GM23248 (cell line): ENCODE measurements around the gene LSM11. TPM values are rescaled to one million over a fixed set of nuclear protein-coding genes. Genes with fewer than 3 reads are reported as not detected.

ENCODE experiments used
- DNase-seq: peaks from one replicate; pipeline ENCODE4 v3.0.0-alpha.2; 2015
- H2AFZ ChIP-seq: fragments of 200-600 bp; sonication (generic); 2 replicates; pipeline ENCODE4 v1.6.1; 2016; ENCODE audit warnings: antibody characterized with exemption
- H3F3A ChIP-seq: fragments of 200-600 bp; sonication (generic); 2 replicates; pipeline ENCODE4 v1.6.1; 2016; ENCODE audit warnings: mild to moderate bottlenecking, antibody characterized with exemption, mixed run types; ENCODE audit not compliant: insufficient read depth
- H3K27ac ChIP-seq: fragments of 200-600 bp; sonication (generic); 2 replicates; pipeline ENCODE4 v1.5.1; 2016; ENCODE audit warnings: mild to moderate bottlenecking
- H3K27me3 ChIP-seq: fragments of 200-600 bp; sonication (generic); replicated peaks from 2 replicates; pipeline ENCODE4 v1.6.1; 2016; ENCODE audit warnings: mild to moderate bottlenecking; ENCODE audit not compliant: insufficient read depth
- H3K36me3 ChIP-seq: fragments of 200-600 bp; sonication (generic); 2 replicates; pipeline ENCODE4 v1.6.1; 2016; ENCODE audit warnings: low read depth, mild to moderate bottlenecking
- H3K4me1 ChIP-seq: fragments of 200-600 bp; sonication (generic); 2 replicates; pipeline ENCODE4 v1.6.1; 2016; ENCODE audit warnings: mild to moderate bottlenecking; ENCODE audit not compliant: insufficient read depth
- H3K4me2 ChIP-seq: fragments of 200-600 bp; sonication (generic); one replicate; pipeline ENCODE4 v1.6.1; 2016; ENCODE audit warnings: mild to moderate bottlenecking; ENCODE audit not compliant: unreplicated experiment
- H3K4me3 ChIP-seq: fragments of 200-600 bp; sonication (generic); 2 replicates; pipeline ENCODE4 v1.5.1; 2016; ENCODE audit warnings: mild to moderate bottlenecking
- H3K79me2 ChIP-seq: fragments of 200-600 bp; sonication (generic); 2 replicates; pipeline ENCODE4 v1.6.1; 2016; ENCODE audit warnings: mild to moderate bottlenecking; ENCODE audit not compliant: insufficient read depth
- H3K9ac ChIP-seq: fragments of 200-600 bp; sonication (generic); 2 replicates; pipeline ENCODE4 v1.6.1; 2016; ENCODE audit warnings: mild to moderate bottlenecking
- H3K9me2 ChIP-seq: fragments of 200-600 bp; sonication (generic); 2 replicates; pipeline ENCODE4 v1.6.1; 2016; ENCODE audit warnings: mixed run types, mild to moderate bottlenecking, moderate library complexity; ENCODE audit not compliant: insufficient read depth
- H3K9me3 ChIP-seq: fragments of 200-600 bp; sonication (generic); one replicate; pipeline ENCODE4 v1.6.1; 2017; ENCODE audit warnings: low read depth
- H4K20me1 ChIP-seq: fragments of 200-600 bp; sonication (generic); 2 replicates; pipeline ENCODE4 v1.6.0; 2016; ENCODE audit not compliant: insufficient read depth
- EZH2 ChIP-seq: fragments of 200-600 bp; sonication (generic); IDR thresholded peaks from 2 replicates; pipeline ENCODE4 v1.6.1; 2018; ENCODE audit warnings: antibody characterized with exemption, mild to moderate bottlenecking; ENCODE audit not compliant: insufficient read depth, poor library complexity, severe bottlenecking
- EZH2phosphoT487 ChIP-seq: fragments of 200-600 bp; sonication (generic); IDR thresholded peaks from 2 replicates; pipeline ENCODE4 v1.6.1; 2018; ENCODE audit warnings: antibody characterized with exemption, moderate library complexity, mild to moderate bottlenecking, low read depth; ENCODE audit not compliant: insufficient read depth
- WGBS, 2 experiments: methylation state at CpG; one replicate each; pipeline ENCODE4 v1.1.6; 2015 to 2017; ENCODE audit warnings: low lambda C conversion rate in 2 of 2, low coverage in 1 of 2; ENCODE audit errors: missing lambda C conversion rate in 2 of 2; 5-methylcytosine and 5-hydroxymethylcytosine counted together
- in situ Hi-C: fragments of 300-500 bp; cut with MboI; formaldehyde crosslinking; loops from 2 replicates; pipeline ENCODE4 v1.15.0; 2020
- polyA plus RNA-seq: library from polyadenylated mRNA; unstranded; fragments of >200 nt; fragmentation: Nextera tagmentation; extraction: Ambion mirVana; gene quantifications from 2 replicates; pipeline ENCODE4 v1.2.1, GENCODE V29; 2016
- total RNA-seq: library from RNA; depleted of rRNA; stranded (reverse); fragments of >200 nt; shearing (Covaris generic); gene quantifications from 2 replicates; pipeline ENCODE4 v1.2.3, GENCODE V29; 2014

The LSM11 gene
- total and polyA plus RNA-seq, 2 experiments from 2014 or later: 0.79 to 4.0 TPM

GRCh38 chr5:157745041-157745456 is 1.5 kb downstream of the LSM11 start:
- Histone ChIP-seq H3K27me3 (no peaks in the 10 kb centered on the region), H3K4me3 (peak overlapping the region; percentile 85), H3K36me3 (no peaks in the 10 kb centered on the region), H3K79me2 (no peaks in the 10 kb centered on the region), H4K20me1 (no peaks in the 10 kb centered on the region), H3K9ac (0 out of 2 replicates have a peak overlapping the region, but pooled peaks have one; percentile 81), H3K4me2 (peak overlapping the region; percentile 92), H3K9me2 (no peaks in the 10 kb centered on the region), H3K27ac (no peak overlapping the region), H3K4me1 (peaks cover 6% of the 10 kb centered on the region), H3K9me3 (no peaks in the 10 kb centered on the region), H2AFZ (peak overlapping the region; percentile 99; the same call in 1 of the 2 replicates), H3F3A (peaks cover 9% of the 10 kb centered on the region)
- DNase-seq: no peak
- TF ChIP-seq EZH2phosphoT487: no peak
- TF ChIP-seq EZH2: no peak
- in situ Hi-C loops: loop anchor here (25.0 kb wide), 1 partner anchor 408 kb away; a partner anchor contains a TSS
- WGBS, 2 experiments: 89 to 90% methylated on average over 4 of the region's 4 CpGs

- H3K27me3 ChIP-seq: no peaks in the 10 kb centered on the region
- no peaks in the 10 kb centered on the region for H3K9me2 ChIP-seq
- TF ChIP-seq EZH2phosphoT487: no peak
- TF ChIP-seq EZH2: no peak
- no peak overlapping the region for H3K9ac ChIP-seq
- 90 to 92% methylated on average over 6 of the region's 6 CpGs for WGBS, 2 experiments
- peaks cover 10% of the 10 kb centered on the region for H3K4me1 ChIP-seq
- H3K9me3 ChIP-seq: no peaks in the 10 kb centered on the region
- no peaks in the 10 kb centered on the region for H4K20me1 ChIP-seq
- H3K4me2 ChIP-seq: no peak overlapping the region
- H3K27ac ChIP-seq: no peak overlapping the region
- peaks cover 9% of the 10 kb centered on the region for H3F3A ChIP-seq
- H3K36me3 ChIP-seq: no peaks in the 10 kb centered on the region
- H3K79me2 ChIP-seq: no peaks in the 10 kb centered on the region
- H3K4me3 ChIP-seq: no peak overlapping the region
- in situ Hi-C loops: loop anchor here (25.0 kb wide), 1 partner anchor 410 kb away; a partner anchor contains a TSS
- H2AFZ ChIP-seq: no peak overlapping the region
- no peak for DNase-seq
These were observed 3.7 kb downstream of the LSM11 start for GRCh38 chr5:157747173-157747740.

GRCh38 chr5:157747766-157748700 is 4.5 kb downstream of the LSM11 start:
- TF ChIP-seq EZH2 (no peak), EZH2phosphoT487 (no peak)
- Histone ChIP-seq H4K20me1 (no peaks in the 10 kb centered on the region), H3K4me2 (peak overlapping the region; percentile 3), H3K4me1 (peaks cover 10% of the 10 kb centered on the region), H3F3A (peaks cover 9% of the 10 kb centered on the region), H3K27me3 (no peaks in the 10 kb centered on the region), H2AFZ (no peak overlapping the region), H3K27ac (peak overlapping the region; percentile 56), H3K9me3 (no peaks in the 10 kb centered on the region), H3K36me3 (no peaks in the 10 kb centered on the region), H3K4me3 (no peak overlapping the region), H3K79me2 (no peaks in the 10 kb centered on the region), H3K9me2 (no peaks in the 10 kb centered on the region), H3K9ac (no peak overlapping the region)
- in situ Hi-C loops: loop anchor here (25.0 kb wide), 1 partner anchor 411 kb away; a partner anchor contains a TSS
- 88 to 91% methylated on average over 8 of the region's 8 CpGs for WGBS, 2 experiments
- DNase-seq: peak; percentile 36

- in situ Hi-C loops: loop anchor here (25.0 kb wide), 1 partner anchor 412 kb away; a partner anchor contains a TSS
- no peaks in the 10 kb centered on the region for H4K20me1 ChIP-seq
- peak; percentile 89 for DNase-seq
- H3K9me2 ChIP-seq: no peaks in the 10 kb centered on the region
- H2AFZ ChIP-seq: no peak overlapping the region
- no peaks in the 10 kb centered on the region for H3K79me2 ChIP-seq
- no peak overlapping the region for H3K4me3 ChIP-seq
- peaks cover 10% of the 10 kb centered on the region for H3K4me1 ChIP-seq
- WGBS, 2 experiments: 58 to 60% methylated on average over 4 of the region's 4 CpGs
- H3F3A ChIP-seq: peaks cover 9% of the 10 kb centered on the region
- H3K36me3 ChIP-seq: no peaks in the 10 kb centered on the region
- peak overlapping the region; percentile 3 for H3K4me2 ChIP-seq
- H3K9me3 ChIP-seq: no peaks in the 10 kb centered on the region
- TF ChIP-seq EZH2phosphoT487 (no peak), EZH2 (no peak)
- H3K27ac ChIP-seq: peak overlapping the region; percentile 56
- H3K27me3 ChIP-seq: no peaks in the 10 kb centered on the region
- H3K9ac ChIP-seq: no peak overlapping the region
These were observed 5.4 kb downstream of the LSM11 start for GRCh38 chr5:157748760-157749461.
